ENCODE measurements around the gene STRIT1. TPM values are rescaled to one million over a fixed set of nuclear protein-coding genes. Genes with fewer than 3 reads are reported as not detected.

Gene STRIT1
- total and polyA plus RNA-seq, 2 of the 4 experiments (the other 2 are of a cell fraction) = not detected

GRCh38 chr3:155252535-155252934 lies 40.9 kb downstream of the STRIT1 start:
- Histone ChIP-seq H4K8ac (ENCODE audit: low read depth in 2 of 2, low read length in 2 of 2) (no peak overlapping the region), H3K9ac (ENCODE audit: low read depth, low read length) (no peak overlapping the region), H3K27ac (ENCODE audit: insufficient read depth, low read length) (no peak overlapping the region), H2BK120ac (ENCODE audit: low read depth, low read length) (no peak overlapping the region), H4K5ac (ENCODE audit: low read depth, low read length) (no peak overlapping the region), H3K56ac (ENCODE audit: extremely low read depth, insufficient read depth, low read length) (no peak overlapping the region), H2AK5ac (ENCODE audit: low read depth, low read length) (no peak overlapping the region), H3K23ac (ENCODE audit: low read depth, low read length) (no peak overlapping the region), H3K36me3 (ENCODE audit: control insufficient read depth, insufficient read depth, low read length) (no peaks in the 10 kb centered on the region), H2AFZ (replicated peaks; ENCODE audit: low read length, poor library complexity) (no peak overlapping the region), H4K91ac (ENCODE audit: insufficient read depth, low read depth, low read length) (no peak overlapping the region), H2BK20ac (ENCODE audit: low read depth, low read length) (no peak overlapping the region), H3K4ac (ENCODE audit: low read depth, low read length) (no peak overlapping the region), H3K27me3 (ENCODE audit: control insufficient read depth, insufficient read depth, low read length) (no peaks in the 10 kb centered on the region), H3K4me1 (ENCODE audit: control insufficient read depth, insufficient read depth, low read length) (no peaks in the 10 kb centered on the region), H3K9me1 (ENCODE audit: insufficient read depth, low read length) (no peaks in the 10 kb centered on the region), H2BK5ac (ENCODE audit: low read depth, low read length, poor library complexity, severe bottlenecking) (no peak overlapping the region), H3K79me1 (ENCODE audit: low read depth in 1 of 2, low read length in 2 of 2) (no peaks in the 10 kb centered on the region), H4K20me1 (ENCODE audit: insufficient read depth, low read length) (no peaks in the 10 kb centered on the region), H3K14ac (replicated peaks; ENCODE audit: low read depth, low read length) (no peak overlapping the region), H3K18ac (ENCODE audit: low read depth, low read length) (no peak overlapping the region), H3K4me2 (ENCODE audit: low read depth, low read length) (no peak overlapping the region), H3K9me3 (ENCODE audit: control insufficient read depth, insufficient read depth, low read length) (peaks cover 4% of the 10 kb centered on the region; the same call in 1 of the 2 replicates), H2AK9ac (replicated peaks; ENCODE audit: low read depth, low read length, poor library complexity) (no peak overlapping the region), H3K4me3 (ENCODE audit: insufficient read depth, low read depth, low read length) (no peak overlapping the region), H2BK15ac (ENCODE audit: low read depth, low read length) (no peak overlapping the region)
- CTCF ChIA-PET = no interaction called here
- intact Hi-C loops (cut with micrococcal nuclease) (no loop called here), in situ Hi-C loops (cut with MboI; ENCODE audit: low sequenced_read_pairs) (no loop called here), dilution Hi-C loops (cut with HindIII; ENCODE audit: low sequenced_read_pairs, unreplicated experiment) (no loop called here)
- POLR2A ChIA-PET (ENCODE audit: unreplicated experiment) = no interaction called here
- no CpG with 5 or more reads among the region's 3 CpGs for WGBS, 2 experiments (ENCODE audit: extremely low coverage in 2 of 2, insufficient read length in 1 of 2)
- DNase-seq (peak; percentile 76), ATAC-seq (ENCODE audit: low read depth) (peak; percentile 27; the same call in 1 of the 2 replicates)
- TF ChIP-seq RCOR1 (IDR thresholded peaks at IDR 0.05; ENCODE audit: insufficient replicate concordance, low read length) (no peak), FOS (IDR thresholded peaks at IDR 0.05; ENCODE audit: low read depth, low read length) (0 out of 2 replicates have a peak, but pooled peaks have one; percentile 18)
- BruUV-seq (replicated peaks) = no TSS peak
